Parathyroid adenoma (tissue), 2 donors: ENCODE measurements around the gene LAMTOR3.
A peak's percentile ranks its signal among the peaks of the same experiment; 100 is the strongest.

Experiments
- H2AFZ ChIP-seq: fragments of 300-600 bp; sonication (generic); one replicate; pipeline ENCODE4 v1.7.0; 2017; ENCODE audit warnings: antibody characterized with exemption, mild to moderate bottlenecking
- H3K27ac ChIP-seq: fragments of 300-600 bp; sonication (generic); one replicate; pipeline ENCODE4 v1.7.0; 2017
- H3K27me3 ChIP-seq: fragments of 300-600 bp; sonication (generic); one replicate; pipeline ENCODE4 v1.7.0; 2017; ENCODE audit warnings: low read length; ENCODE audit not compliant: control insufficient read depth, insufficient read depth
- H3K36me3 ChIP-seq: fragments of 300-600 bp; sonication (generic); one replicate; pipeline ENCODE4 v1.7.0; 2017; ENCODE audit warnings: low read length; ENCODE audit not compliant: control insufficient read depth, insufficient read depth
- H3K4me1 ChIP-seq: fragments of 300-600 bp; sonication (generic); one replicate; pipeline ENCODE4 v1.7.0; 2017; ENCODE audit warnings: control low read depth
- H3K4me2 ChIP-seq: fragments of 300-600 bp; sonication (generic); one replicate; pipeline ENCODE4 v1.7.0; 2017; ENCODE audit warnings: low read length
- H3K4me3 ChIP-seq: fragments of 300-600 bp; sonication (generic); one replicate; pipeline ENCODE4 v1.7.0; 2017; ENCODE audit warnings: low read depth, low read length
- H3K79me2 ChIP-seq: fragments of 300-600 bp; sonication (generic); one replicate; pipeline ENCODE4 v1.7.0; 2017; ENCODE audit warnings: control low read depth
- H3K9ac ChIP-seq: fragments of 300-600 bp; sonication (generic); one replicate; pipeline ENCODE4 v1.7.0; 2017; ENCODE audit warnings: mild to moderate bottlenecking
- H3K9me3 ChIP-seq: fragments of 300-600 bp; sonication (generic); one replicate; pipeline ENCODE4 v1.7.0; 2017; ENCODE audit warnings: low read length; ENCODE audit not compliant: control insufficient read depth
- TF ChIP-seq, protein P1 (sequence below): fragments of 300-600 bp; sonication (generic); IDR thresholded peaks from one replicate; pipeline ENCODE4 v1.7.0; 2017; ENCODE audit warnings: antibody characterized with exemption, mild to moderate bottlenecking
- donor health status: primary hyperparathyroidism.

The LAMTOR3 gene

DNA sequence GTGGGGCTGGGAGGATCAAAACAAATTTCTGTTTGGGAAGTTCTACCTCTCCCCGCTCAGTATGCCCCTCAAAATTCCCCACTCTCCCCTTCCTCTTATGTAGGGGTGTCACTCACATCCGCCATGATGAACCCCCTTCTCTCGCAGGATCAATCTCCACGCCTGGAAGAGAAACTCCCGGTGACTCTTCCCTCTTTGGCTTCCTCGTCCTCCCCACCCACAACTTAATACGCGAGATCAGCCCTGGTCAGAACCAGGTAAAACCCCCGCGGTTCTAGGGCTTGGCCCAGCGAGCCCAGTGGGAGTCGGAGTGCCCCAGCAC is 427 bp downstream of the LAMTOR3 start:
- H3K9ac ChIP-seq = peak overlapping the region; percentile 80
- peak overlapping the region; percentile 86 for H2AFZ ChIP-seq
- no peaks in the 10 kb centered on the region for H3K27me3 ChIP-seq
- no peaks in the 10 kb centered on the region for H3K9me3 ChIP-seq
- H3K4me3 ChIP-seq = peak overlapping the region; percentile 93
- H3K4me1 ChIP-seq = no peaks in the 10 kb centered on the region
- TF ChIP-seq, protein P1, sequence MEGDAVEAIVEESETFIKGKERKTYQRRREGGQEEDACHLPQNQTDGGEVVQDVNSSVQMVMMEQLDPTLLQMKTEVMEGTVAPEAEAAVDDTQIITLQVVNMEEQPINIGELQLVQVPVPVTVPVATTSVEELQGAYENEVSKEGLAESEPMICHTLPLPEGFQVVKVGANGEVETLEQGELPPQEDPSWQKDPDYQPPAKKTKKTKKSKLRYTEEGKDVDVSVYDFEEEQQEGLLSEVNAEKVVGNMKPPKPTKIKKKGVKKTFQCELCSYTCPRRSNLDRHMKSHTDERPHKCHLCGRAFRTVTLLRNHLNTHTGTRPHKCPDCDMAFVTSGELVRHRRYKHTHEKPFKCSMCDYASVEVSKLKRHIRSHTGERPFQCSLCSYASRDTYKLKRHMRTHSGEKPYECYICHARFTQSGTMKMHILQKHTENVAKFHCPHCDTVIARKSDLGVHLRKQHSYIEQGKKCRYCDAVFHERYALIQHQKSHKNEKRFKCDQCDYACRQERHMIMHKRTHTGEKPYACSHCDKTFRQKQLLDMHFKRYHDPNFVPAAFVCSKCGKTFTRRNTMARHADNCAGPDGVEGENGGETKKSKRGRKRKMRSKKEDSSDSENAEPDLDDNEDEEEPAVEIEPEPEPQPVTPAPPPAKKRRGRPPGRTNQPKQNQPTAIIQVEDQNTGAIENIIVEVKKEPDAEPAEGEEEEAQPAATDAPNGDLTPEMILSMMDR = no peak
- peak overlapping the region; percentile 95 for H3K4me2 ChIP-seq
- H3K27ac ChIP-seq = peak overlapping the region; percentile 69
- peaks cover 4% of the 10 kb centered on the region for H3K79me2 ChIP-seq
- no peaks in the 10 kb centered on the region for H3K36me3 ChIP-seq

DNA sequence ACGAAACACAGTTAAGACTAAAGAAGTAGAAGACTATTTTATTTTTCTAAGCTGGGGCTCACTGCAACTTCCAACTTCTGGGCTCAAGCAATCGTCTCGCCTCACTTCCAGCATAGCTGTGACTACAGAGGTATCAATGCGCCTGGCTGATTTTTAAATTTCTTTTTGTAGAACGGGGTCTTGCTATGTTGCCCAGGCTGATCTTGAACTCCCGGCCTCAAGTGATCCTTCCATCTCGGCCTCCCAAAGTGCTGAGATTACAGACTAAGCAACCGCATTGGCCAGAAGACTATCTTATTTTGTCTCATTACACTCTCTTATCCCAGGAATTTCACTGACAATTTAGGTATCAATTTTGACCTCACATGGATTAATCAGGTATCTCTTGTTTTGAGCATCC is 1.2 kb downstream of the LAMTOR3 start:
- no peaks in the 10 kb centered on the region for H3K36me3 ChIP-seq
- H3K79me2 ChIP-seq = peaks cover 4% of the 10 kb centered on the region
- no peak overlapping the region for H2AFZ ChIP-seq
- no peaks in the 10 kb centered on the region for H3K27me3 ChIP-seq
- peak overlapping the region; percentile 95 for H3K4me2 ChIP-seq
- no peaks in the 10 kb centered on the region for H3K9me3 ChIP-seq
- H3K4me1 ChIP-seq = no peaks in the 10 kb centered on the region
- H3K9ac ChIP-seq = no peak overlapping the region
- TF ChIP-seq, protein P1 = no peak
- peak overlapping the region; percentile 93 for H3K4me3 ChIP-seq
- no peak overlapping the region for H3K27ac ChIP-seq

DNA sequence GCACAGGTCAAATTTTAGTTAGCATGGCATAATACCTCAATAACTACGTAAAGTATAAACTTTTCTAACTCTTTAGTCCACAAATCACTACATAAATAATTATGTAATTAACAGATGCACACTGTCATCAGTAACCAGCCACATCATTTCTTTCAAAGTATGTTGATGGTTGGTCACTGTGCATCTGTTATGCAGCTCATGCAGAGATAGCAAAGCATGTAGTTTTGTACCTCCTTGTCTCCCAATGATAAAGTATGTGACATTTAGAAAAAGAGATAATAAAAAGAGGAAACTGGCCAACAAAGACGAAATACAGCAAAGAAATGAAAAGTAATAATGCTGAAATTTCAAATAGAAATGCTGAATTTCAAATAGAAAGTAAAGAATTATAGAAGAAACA is 2.9 kb downstream of the LAMTOR3 start:
- H3K9me3 ChIP-seq = no peaks in the 10 kb centered on the region
- TF ChIP-seq, protein P1 = no peak

DNA sequence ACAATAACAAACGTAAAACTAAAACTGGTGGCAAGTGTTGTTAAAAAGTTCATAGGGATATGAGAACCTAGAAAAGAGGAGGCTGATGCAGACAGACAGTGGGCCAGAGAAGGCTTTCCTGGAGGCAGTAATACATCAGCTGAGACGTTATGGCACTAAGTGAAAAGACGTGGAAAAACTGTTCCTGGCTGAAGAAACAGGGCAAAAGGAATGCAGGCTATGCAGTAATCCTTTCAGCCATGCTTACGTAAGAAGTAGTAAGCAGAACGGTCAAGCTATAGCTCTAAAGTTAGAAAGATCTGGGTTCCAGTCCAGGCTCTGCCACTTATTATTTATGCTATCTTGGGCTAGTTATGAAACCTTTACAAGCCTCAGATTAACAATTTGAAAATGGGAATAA is 6.4 kb downstream of the LAMTOR3 start:
- Histone ChIP-seq H2AFZ (no peak overlapping the region), H3K27me3 (no peaks in the 10 kb centered on the region), H3K4me3 (no peak overlapping the region), H3K79me2 (no peaks in the 10 kb centered on the region), H3K4me2 (no peak overlapping the region), H3K36me3 (no peaks in the 10 kb centered on the region), H3K4me1 (no peaks in the 10 kb centered on the region), H3K27ac (no peak overlapping the region), H3K9ac (no peak overlapping the region), H3K9me3 (no peaks in the 10 kb centered on the region)
- TF ChIP-seq, protein P1 = no peak

More for the DNA sequence above, 2.9 kb downstream of the LAMTOR3 start:
- no peak overlapping the region for H3K4me3 ChIP-seq
- H3K9ac ChIP-seq = no peak overlapping the region
- no peak overlapping the region for H3K27ac ChIP-seq
- no peak overlapping the region for H3K4me2 ChIP-seq
- H3K79me2 ChIP-seq = peaks cover 4% of the 10 kb centered on the region
- no peak overlapping the region for H2AFZ ChIP-seq
- no peaks in the 10 kb centered on the region for H3K4me1 ChIP-seq
- no peaks in the 10 kb centered on the region for H3K27me3 ChIP-seq
- H3K36me3 ChIP-seq = no peaks in the 10 kb centered on the region

DNA sequence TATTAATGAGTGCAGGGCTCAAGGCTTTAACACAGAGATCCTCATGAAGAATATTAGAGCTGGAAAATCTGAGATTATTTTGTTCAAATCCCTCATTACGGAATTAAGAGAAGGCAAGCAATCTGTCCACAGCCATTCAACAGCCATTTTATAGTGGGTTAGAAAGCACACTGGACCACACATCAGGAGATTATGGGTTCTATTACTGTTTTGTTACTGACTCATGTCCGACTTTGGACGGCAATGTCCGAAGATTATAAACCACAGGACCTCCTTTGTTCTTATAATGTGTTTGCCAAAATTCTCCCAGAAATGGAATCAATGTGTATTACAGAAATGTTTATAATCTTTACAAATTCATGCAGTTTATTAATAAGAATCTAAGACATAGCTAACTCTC is 8.1 kb downstream of the LAMTOR3 start:
- no peaks in the 10 kb centered on the region for H3K9me3 ChIP-seq

More for the DNA sequence above, 8.1 kb downstream of the LAMTOR3 start:
- TF ChIP-seq, protein P1 = no peak
- no peak overlapping the region for H3K27ac ChIP-seq
- no peaks in the 10 kb centered on the region for H3K4me1 ChIP-seq
- H3K4me2 ChIP-seq = no peak overlapping the region
- no peak overlapping the region for H2AFZ ChIP-seq
- H3K36me3 ChIP-seq = no peaks in the 10 kb centered on the region
- no peak overlapping the region for H3K4me3 ChIP-seq
- no peaks in the 10 kb centered on the region for H3K79me2 ChIP-seq
- H3K9ac ChIP-seq = no peak overlapping the region
- H3K27me3 ChIP-seq = no peaks in the 10 kb centered on the region
